Measurements from ENCODE around the gene TMX2. TPM values are rescaled to one million over a fixed set of nuclear protein-coding genes. Genes with fewer than 3 reads are reported as not detected.
A peak's percentile ranks its signal among the peaks of the same experiment; 100 is the strongest.

The TMX2 gene
- total and polyA plus RNA-seq, 10 of the 15 experiments (the other 5 are each of a cell fraction or from before 2014, with no cell fraction given) = 64.3 to 134 (median 91.6) TPM

GRCh38 chr11:57667117-57667735, 45.2 kb upstream of the TMX2 start (continued):
- TF ChIP-seq NFYB (IDR thresholded peaks at IDR 0.05; ENCODE audit: insufficient read depth, low read depth, low read length) (peak; percentile 89), ZZZ3 (IDR thresholded peaks at IDR 0.05; ENCODE audit: control insufficient read depth, insufficient read length, low read depth) (no peak), CBFB (IDR thresholded peaks at IDR 0.05; ENCODE audit: low read depth) (0 out of 2 replicates have a peak, but pooled peaks have one; percentile 19), KLF5 (IDR thresholded peaks at IDR 0.05; ENCODE audit: partially characterized antibody) (peak; percentile 99), ESRRA (IDR thresholded peaks at IDR 0.05; ENCODE audit: low read length) (peak; percentile 72), POU2F2 (IDR thresholded peaks at IDR 0.05; ENCODE audit: borderline replicate concordance, low read depth, low read length) (no peak), RUNX3 (IDR thresholded peaks at IDR 0.05; ENCODE audit: low read length) (peak; percentile 37; the same call in 1 of the 2 replicates), MTA2 (IDR thresholded peaks at IDR 0.05; ENCODE audit: low read depth) (no peak), BACH1 (IDR thresholded peaks at IDR 0.05; ENCODE audit: borderline replicate concordance) (no peak), ZBED1 (IDR thresholded peaks at IDR 0.05; ENCODE audit: borderline replicate concordance) (no peak), DPF2 (IDR thresholded peaks at IDR 0.05) (peak; percentile 35; the same call in 1 of the 2 replicates), ATF7 (IDR thresholded peaks at IDR 0.05; ENCODE audit: low read depth) (peak; percentile 100), E4F1 (IDR thresholded peaks at IDR 0.05; ENCODE audit: borderline replicate concordance, partially characterized antibody) (peak; percentile 94), NFIC (IDR thresholded peaks at IDR 0.05; ENCODE audit: low read depth, low read length) (peak; percentile 69; the same call in 1 of the 2 replicates), POLR2A (IDR thresholded peaks at IDR 0.05; ENCODE audit: low read depth, low read length) (peak; percentile 38; the same call in 1 of the 2 replicates), MEF2B (IDR thresholded peaks at IDR 0.05; ENCODE audit: partially characterized antibody, poor library complexity, severe bottlenecking) (peak; percentile 9), IRF3 (IDR thresholded peaks at IDR 0.05) (peak; percentile 75), CBX3 (IDR thresholded peaks at IDR 0.05; ENCODE audit: borderline replicate concordance, low read depth) (no peak), ZBTB4 (CRISPR knock-in tag; IDR thresholded peaks at IDR 0.05) (no peak), PRDM15 (CRISPR knock-in tag; IDR thresholded peaks at IDR 0.05) (no peak), SIX5 (IDR thresholded peaks at IDR 0.05; ENCODE audit: low read depth, low read length, severe bottlenecking) (peak; percentile 33)
